Nucleus accumbens (tissue), 56 donors: ENCODE results near the gene SRGN.

ENCODE experiments used
- DNase-seq, 56 donors: peaks; one replicate each; lab custom pipeline; 2025; lab: John Stamatoyannopoulos, UW

Gene SRGN

DNA sequence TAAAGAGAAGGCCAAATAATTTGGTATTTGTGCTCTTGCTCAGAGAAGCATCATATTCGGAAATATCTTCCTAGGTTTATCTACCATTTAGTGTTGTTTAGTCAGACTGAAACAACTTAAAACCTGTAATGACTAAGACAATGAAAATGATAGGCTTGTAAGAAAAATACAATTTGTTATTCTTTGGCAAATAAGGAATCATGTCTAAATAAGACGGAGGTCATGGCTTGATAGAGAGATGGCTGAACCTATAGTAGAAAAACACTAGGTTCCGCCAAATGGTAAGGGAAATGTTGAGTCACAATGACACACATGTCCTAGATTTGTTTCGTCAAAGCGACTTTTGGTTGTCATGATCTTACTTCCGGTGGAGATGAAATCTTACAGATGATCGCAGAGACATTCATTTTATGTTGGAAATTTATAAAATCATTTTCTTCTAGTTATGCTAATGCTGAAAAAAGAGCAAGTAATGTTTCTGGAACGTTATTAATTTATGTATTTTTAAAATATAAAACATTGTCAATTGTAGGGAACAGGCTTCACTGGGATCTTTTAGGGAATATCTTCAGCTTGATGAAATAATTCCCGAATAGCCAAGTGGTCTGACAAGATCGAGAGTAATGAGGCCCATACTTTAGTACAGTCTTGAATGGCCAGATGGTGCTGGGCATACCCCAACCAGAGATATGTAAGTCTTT lies 1.0 kb downstream of the SRGN start:
- no peak for DNase-seq

DNA sequence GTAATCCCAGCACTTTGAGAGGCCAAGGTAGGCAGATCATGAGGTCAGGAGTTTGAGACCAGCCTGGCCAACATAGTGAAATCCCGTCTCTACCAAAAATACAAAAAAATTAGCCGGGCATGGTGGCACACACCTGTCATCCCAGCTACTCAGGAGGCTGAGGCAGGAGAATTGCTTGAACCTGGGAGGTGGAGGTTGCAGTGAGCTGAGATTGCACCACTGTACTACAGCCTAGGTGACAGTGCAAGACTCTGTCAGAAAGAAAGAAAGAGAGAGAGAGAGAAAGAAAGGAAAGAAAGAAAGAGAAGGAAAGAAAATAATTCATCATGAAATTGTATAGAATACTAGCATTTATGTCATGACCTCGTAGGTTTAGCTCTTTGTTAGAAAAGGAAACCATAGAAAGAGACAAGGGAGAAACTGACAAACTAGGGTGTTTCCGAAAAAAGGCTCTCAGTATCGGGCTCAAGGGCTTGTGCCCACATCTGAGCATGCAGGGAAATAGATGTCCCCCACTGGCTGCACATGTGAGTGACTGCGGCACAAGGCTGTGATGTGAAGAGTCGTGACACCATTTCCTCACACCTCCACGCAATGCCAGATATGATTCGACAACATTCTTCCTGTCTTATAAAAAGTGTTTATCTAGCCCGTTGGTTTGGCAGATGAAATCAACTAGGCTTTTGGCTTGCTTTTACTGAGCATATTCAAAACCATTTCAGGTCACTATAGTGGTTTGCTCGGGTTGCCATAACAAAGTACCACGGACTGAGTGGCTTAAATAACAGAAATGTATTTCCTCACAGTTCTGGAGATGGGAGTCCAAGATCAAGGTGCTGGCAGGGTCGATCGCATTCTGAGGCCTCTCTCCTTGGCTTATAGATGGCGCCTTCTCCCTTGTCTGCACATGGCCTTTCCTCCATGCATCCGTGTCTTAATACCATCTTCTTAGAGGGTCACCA lies 2.0 kb downstream of the SRGN start:
- peak in 3 of 56 donors; percentile 1 to 10 (median 4) for DNase-seq

GRCh38 chr10:69090685-69091084 lies 2.8 kb downstream of the SRGN start:
- no peak for DNase-seq

DNA sequence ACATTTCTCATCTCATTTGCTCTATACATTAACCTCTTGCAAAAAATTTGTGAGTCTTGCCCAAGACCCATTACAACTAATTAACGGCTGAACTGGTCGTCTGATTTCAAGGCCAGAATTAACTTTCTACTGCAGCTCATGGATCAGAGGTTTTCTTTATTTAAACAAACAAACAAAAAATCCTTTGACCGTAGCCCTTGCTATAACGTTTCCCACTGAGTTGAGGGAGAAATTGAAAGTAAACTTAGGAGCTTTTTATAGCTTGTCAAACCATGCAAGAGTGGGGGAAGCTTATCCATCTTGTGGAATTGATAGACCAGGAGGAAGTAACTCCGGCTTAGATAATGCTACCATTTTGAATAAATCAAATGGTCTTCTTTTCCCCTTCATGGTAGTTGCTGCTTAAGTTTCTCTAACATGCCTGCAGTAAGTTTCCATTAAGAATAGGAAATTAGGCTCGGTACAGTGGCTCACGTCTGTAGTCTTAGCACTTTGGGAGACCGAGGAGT lies 3.3 kb downstream of the SRGN start:
- DNase-seq: no peak

DNA sequence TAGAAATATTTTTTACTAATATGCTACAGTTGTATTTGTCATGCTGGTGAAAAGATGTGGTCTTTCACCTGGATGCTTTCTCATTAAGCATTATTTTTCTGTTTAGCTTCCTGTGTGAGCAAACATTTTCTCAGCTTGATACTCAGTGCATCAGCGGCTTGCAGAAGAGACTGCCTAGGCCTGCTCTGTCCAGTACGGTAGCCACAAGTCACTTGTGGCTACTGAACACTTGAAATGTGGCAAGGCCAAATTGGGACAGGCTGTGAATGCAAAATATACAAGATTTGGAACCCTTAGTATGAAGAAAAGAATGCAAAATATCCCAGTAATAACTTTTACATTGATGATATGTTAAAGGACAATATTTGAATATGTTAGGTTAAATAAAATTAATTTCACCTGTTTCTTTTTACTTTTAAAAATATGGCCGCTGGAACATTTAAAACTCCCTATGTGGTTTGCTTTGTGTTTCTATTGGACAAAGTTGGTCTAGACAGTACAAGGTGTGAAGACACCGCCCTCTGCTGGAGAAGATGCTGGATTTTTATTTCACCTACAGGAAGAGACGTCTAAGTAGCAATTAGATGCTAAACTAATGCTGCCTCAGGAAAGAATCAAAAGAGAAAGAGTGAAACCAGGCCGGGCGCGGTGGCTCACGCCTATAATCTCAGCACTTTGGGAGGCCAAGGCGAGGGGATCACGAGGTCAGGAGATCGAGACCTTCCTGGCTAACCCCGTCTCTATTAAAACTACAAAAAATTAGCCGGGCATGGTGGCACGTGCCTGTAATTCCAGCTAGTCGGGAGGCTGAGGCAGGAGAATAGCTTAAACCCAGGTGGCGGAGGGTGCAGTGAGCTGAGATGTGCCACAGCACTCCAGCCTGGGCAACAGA lies 5.3 kb downstream of the SRGN start:
- DNase-seq: peak in 33 of 56 donors; percentile 1 to 79 (median 18)

- DNase-seq: no peak
These were observed 6.0 kb downstream of the SRGN start for GRCh38 chr10:69093933-69094332.

- DNase-seq: no peak
These were observed 8.1 kb downstream of the SRGN start for GRCh38 chr10:69096045-69096444.

- no peak for DNase-seq
These were observed 9.8 kb downstream of the SRGN start for GRCh38 chr10:69097729-69098128.

GRCh38 chr10:69100136-69100872 lies 12.4 kb downstream of the SRGN start:
- DNase-seq: no peak

GRCh38 chr10:69101451-69102095 lies 13.7 kb downstream of the SRGN start:
- DNase-seq: no peak

GRCh38 chr10:69102440-69102839 lies 14.5 kb downstream of the SRGN start:
- no peak for DNase-seq

GRCh38 chr10:69103784-69104183 lies 15.9 kb downstream of the SRGN start:
- no peak for DNase-seq

DNA sequence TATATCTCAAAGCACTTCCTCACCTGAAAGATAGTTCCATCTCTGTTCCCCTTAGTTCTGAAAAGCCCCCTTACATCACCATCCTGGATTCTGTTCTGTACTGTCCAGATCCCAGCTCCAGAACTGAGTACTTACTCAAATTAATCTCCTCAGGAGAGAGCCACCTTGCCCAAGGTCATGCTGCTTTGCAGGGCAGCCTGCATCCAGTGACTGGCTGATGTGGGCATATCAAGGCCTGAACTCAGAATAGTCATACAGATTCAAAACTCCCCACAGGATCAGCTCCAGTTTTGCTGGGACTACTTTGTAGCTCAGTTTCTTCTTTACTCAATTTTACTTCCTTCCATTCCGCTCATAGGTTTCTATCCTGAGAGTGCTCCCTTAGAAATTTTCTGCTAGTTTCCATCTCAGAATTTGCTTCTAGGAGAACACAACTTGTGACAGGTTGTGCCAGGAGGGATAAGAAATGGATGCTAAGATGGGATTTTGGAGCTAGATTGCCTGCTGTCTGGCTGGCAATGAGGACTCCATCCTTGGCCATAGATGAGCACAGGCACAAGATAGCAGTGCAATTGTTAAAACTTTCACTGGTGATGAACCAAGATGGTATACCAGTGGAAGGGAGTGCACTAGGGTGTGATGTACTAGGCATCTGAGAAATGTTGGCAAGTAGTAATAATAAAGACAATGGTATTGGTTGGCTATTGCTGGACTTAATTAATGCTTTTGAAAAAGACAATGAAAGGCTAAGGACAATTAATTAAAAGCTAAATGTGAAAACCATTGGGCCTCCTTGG lies 17.3 kb downstream of the SRGN start:
- DNase-seq: no peak

- DNase-seq: no peak
These were observed 19.2 kb downstream of the SRGN start for GRCh38 chr10:69107176-69107490.

DNA sequence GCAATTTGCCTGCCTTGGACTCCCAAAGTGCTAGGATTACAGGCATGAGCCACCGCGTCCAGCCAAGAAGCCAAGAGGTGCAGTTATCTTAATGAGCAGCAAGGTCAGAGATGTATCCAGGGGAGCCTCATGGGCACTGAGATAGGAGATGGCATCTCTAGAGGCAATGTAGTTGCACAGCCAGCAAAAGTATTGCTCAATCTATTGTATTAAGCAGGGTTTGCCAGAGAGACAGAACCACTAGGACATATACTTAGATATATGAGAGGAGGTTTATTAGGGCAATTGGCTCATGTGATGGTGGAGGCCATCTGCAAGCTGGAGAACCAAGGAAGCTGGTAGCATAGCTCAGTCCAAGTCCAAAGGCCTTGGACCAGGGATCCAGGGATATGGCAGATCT lies 19.8 kb downstream of the SRGN start:
- DNase-seq: no peak

DNA sequence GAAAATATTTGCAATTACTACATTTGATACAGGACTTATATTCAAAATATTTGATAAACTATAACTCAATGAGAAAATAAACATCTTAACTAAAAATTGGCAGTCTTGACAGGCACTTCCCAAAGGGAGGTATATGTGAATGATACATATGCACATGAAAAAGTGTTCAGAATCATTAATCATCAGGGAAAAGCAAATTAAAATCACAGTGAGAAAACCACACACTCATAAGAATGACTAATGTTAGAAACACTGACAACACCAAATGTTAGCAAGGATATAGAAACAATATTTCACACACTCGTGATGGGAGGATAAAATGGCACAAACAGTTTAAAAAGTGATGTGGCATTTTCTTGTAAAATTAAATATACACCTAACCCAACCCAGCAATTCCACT lies 32.0 kb downstream of the SRGN start:
- no peak for DNase-seq

- DNase-seq: peak in 3 of 56 donors; percentile 58 to 66 (median 58)
These were observed 35.4 kb downstream of the SRGN start for GRCh38 chr10:69123306-69123746.

DNA sequence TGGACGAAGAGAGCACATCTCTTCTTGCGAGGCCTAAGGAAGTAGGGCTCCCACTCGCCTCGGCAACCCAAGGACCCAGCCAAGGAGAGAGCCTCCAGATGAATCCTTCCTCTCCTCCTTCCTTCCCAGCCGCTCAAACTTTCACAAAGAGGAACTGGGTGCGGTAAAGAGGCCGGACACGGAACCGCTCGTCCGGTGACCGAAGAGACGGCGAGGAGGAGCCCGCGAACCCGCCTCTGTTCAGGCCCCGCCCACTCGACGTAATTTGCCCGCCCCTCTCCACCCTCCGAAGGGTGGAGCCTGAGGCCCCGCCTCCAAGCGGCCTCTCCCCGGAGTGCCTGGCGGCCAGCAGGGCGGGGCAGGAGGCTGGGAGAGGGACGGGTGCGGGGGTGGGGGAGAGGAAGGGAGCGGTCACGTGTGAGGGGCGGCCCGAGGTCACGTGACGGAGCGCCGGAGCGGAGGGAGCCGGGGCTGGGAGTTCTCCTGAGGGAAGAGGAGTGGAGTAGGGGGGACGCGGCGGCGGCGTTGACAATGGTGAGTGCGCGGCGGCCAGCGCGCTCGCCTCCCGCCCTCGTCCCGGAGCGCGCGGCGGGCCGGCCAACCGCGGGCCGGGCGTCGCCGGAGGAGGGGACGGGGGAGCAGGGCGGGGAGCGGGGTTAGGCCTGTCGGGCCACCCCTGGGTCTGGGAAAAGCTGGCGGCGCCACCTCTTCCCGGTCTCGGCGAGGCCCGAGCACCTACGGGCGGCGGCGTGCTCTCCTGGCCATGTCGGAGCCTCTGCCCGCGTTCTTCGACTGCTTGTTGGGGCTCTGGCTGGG lies 36.1 kb downstream of the SRGN start, which contains the start of gene VPS26A:
Gene VPS26A, plus strand, starts transcription at position 432 of the 816 bp plus-strand sequence. Its CDS starts 100 bp downstream, at position 532.
- peak; percentile 87 to 100 (median 99) for DNase-seq
